Kasumi-1 (cell line): Measurements from ENCODE around the gene DAB1.

ENCODE experiments used
- DNase-seq, 2 experiments: peaks; one replicate each; lab custom pipeline; 2025; lab: John Stamatoyannopoulos, UW

Gene DAB1

DNA sequence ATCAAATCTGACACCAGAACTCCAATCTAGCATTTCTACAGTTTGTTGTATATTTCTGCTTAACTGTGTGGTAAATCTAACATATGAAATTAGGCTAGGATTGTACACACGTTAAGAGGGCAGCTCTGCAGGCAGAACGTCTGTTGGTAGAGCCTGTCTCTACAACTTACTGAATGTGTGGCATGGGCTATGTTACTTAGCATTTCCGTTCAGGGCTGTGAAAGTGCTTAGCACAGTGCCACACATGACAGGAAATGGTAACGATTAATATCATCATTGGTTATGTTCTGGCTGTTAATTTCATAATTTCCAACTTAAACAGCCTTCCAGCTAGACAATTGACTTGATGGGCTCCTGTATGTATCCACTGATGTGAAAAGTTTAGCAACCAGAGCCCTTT is 448.4 kb downstream of the DAB1 start:
- no peak for DNase-seq

DNA sequence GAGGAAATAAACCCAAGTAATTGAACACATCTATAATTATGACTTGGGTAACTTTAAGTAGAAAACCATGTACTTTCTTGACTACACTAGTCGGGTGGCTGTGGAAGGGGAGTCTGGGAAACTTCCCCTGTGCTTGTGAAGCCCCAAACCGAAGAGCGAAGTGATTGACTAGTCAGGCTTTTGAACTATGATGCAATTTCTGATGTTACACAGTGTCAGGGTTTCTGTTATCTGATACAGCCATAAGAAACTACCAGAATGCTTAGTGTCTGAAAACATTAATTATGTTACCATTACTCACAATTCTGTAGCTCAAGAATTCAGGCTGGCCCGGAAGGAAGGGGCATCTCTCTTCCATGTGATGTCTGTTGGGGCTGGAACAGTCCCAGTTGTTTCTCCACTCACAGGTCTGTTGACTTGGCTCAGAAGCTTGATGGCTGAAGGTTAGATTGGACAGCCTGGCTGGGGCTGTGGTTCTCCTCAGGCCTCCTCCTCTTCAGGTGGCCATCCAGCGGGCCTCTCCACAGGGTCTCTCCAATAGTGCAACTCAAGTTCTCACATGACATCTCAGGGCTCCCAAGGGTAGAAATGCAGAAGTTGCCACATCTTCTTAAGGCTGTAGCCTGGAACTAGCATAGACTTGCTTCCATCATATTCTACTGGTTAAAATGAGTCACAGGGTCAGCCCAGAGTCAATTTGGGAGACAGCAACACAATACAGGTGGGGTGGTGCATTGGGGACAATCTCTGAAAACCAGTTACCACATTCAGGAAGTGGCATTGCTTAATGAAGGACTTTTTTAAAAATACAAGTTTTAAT is 449.7 kb downstream of the DAB1 start:
- no peak for DNase-seq

DNA sequence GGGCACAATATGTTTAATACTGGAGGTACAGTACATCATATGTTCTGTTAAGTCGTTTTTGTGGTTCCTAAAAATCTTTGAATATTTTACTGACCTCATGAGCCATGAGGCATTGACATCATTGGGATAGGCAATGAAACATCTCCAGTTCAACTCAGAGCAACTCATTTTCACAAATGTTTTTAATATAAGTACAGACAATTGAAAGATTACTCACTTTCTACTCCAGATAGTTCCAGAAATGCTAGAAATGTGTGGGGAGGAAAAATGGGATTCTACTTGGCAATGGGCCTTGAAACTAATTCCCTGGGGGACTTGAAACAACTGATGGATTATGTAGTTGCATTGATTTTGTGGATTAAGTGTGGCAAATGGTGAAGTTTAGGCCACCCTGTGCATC is 450.9 kb downstream of the DAB1 start:
- no peak for DNase-seq

DNA sequence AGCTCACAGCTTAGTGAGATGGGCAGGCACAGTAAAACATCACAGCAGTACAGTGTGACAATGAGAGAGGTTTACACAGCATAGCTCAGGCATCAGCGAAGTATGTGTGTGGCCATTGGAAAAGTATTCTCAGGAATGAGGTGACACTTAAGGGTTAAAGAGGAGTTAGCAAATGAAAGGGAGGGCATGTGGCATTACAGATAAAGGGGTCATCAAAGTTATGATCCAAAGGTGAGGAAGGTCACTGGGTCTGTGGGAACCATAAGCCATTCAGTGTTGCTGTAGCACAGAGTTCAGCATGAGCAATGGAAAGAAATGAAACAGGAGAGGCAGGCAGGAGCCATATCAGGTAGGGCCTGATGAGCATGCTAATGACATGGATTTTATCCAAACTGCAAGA is 453.6 kb downstream of the DAB1 start:
- DNase-seq, result no peak

DNA sequence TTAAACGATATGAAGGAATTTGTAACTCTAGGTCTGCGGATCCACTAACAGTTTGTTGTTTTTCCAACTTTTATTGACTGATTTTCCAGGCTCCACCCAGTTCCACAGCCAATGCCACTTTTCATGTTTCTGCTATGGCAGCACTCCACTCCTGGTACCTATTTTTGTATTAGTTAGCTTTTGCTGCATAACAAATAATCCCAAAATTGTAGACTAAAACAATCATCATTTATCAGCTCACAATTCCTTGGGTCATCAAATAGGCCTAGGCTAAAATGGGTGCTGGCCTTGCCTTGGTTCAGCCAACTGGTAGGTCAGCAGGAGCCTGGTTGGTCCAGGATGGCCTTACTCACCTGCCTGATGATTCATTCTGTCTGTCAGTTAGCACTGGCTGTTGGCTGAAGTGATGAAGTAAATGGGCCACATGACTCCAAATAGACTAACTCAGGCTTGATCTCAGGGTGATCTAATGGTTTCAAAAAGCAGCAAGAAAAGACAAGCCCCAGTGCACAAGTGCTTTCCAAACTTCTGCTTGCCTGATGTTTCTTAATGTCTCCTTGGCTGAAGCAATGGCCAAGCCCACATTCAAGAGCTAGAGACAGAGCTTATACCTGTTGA is 454.9 kb downstream of the DAB1 start:
- DNase-seq, result no peak

DNA sequence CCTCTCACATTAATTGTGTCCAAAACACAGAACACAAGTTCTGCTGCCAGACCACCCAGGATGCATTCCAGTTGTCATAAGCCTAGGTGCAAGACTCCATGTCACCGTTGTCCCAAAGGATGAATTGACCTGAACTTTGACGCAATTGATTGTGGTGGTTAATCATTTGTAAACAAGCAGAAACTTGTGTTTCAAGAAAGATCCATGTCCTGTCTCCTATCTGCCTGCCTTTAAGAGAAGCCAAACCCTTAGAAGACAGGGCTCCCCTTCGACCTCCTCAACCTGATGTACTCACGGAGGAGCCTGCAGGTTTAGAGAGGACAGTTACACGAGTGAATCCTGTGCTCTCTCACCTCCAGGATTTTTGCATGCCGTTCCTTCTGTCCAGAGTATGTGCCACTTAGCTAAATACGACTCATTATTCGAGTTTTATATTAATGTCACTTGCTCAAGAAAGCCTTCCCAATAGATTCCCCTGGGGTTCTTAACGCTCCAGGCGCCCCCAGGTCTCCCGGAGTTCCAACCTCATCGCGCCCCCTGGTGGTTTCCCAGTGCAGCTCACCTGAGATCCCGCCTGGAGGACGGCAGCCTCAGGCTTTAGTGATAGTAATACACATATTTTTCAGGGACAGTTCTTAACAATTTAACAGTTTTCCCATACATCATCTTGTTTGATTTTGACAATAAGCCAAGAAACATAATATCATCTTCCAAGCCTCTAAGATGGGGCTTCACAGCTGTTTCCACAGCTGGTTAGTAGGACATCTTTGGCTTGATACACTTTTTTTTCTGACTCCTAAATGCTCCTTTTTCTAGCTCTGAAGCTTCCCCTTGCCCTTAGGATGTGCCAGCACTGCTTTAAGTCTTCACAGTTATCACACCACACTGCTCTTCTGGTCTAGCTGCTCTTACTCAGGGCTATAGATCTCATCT is 455.7 kb downstream of the DAB1 start:
- DNase-seq, result no peak

DNA sequence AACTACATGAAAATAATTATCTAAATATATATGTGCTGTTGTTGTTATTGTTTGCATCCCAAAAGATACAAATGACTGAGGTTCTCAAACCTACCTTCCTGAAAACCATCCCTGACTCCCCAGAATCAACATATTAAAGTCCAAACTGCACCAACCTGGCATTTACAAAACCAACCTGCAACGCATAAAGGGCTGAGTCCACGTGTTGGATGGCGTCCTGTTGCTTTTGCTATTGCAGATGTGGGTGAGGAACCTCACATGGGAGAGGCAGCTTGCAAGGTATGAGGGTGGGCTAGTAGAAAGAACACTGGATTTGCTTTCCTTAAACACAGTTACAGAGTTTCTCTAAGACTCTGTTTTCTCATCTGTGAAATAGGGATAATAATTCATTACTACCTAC is 456.5 kb downstream of the DAB1 start:
- DNase-seq, result no peak

DNA sequence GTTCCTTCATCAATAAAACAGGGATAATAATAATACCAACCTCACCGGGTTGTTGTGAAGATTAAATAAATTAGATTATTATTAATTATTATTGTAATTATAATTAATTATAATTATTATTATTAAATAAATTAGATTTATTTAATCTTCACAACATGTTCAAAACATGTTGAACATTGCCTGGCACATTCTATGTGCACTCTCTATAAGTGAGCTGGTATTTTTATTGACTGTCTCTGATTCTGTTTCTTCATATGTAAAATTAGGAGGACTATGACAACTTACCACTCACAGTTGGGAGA is 457.2 kb downstream of the DAB1 start:
- DNase-seq, result no peak

DNA sequence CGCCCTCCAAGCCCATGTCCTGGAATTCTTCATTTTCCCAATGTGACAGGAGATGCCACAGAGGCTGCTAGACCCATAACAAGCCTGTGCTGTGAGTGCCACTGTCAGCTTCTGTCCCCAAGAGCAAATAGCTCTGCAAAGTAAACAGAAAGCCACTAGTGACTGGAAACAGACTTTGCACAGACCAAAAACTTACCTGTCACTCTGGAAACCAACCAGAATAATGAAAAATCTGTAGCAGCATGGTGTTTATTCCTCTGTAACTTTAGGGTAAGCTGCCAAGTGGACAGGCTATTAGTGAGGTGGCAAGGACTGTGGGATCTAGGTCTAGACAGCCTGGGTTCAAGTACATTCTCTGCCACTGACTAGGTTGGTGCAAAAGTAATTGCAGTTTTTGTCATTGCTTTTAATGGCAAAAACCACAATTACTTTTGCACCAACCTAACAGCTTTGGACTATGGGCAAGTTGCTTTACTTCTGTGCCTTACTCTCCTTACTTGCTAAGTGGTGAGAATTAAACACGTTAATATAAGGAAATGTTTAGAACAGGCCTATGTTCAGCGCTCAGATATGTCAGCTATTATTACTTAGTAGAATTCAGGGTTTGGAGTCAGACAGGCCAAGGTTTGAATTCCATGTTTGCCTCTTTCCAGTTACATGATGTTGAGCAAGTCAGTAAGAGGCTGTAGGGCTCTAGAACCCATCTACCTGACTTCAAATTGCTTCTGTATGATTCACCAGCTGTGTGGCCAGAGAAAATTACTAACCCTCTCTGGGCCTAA is 457.8 kb downstream of the DAB1 start, which contains the start of gene C8B:
TSS of gene C8B (minus strand) at position 100 of the 782 bp plus-strand sequence. CDS start at position 33, 67 bp downstream.
- DNase-seq, result no peak

DNA sequence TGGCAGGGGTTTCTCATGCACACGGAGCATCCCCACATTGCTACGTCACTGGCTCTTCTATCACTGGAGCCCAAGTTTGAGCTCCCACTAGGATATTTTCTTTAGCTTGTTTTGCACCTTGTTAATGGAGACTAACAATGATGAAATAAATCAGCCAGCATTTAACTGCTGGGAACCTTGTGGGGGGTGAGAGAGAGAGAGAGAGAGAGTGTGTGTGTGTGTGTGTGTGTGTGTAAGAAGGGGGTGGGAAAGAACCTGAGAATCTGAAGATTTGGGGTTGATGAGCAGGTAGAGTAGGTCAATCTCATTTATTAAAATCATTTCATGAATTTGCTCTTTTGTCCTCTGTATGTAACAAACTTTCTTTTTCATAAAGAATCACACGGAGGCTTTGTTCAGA is 458.7 kb downstream of the DAB1 start:
- DNase-seq, result no peak

DNA sequence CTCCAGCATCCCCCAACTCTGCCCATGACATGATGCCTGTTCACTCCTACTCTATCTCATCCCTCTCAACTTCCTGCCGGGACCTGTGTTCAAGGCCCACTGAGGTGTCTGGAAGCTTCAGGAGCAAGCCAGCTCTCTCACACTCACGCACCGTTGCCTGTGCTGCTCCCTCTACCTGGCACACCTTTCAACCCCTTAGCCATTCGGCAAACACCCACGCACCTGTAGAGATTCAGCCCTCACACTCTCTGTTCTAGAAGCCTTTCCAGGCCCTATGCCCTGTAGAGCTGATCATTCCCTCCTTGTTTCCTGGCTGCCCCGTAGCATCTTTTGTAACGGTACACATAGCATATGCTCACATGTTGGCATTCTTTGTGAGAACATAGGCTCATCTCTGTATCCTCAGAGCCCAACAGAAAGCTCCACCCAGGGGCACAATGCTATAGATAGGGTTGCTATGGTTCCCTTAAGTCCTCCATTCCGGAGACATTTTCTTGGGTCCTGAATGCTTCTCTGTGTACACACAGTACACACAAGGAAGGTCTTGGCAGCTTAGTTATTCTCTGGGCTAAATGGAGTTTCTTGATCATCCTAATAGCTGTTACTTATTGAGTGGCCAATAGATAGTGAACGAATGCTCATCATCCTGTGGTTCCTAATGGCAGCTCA is 459.4 kb downstream of the DAB1 start:
- no peak for DNase-seq

DNA sequence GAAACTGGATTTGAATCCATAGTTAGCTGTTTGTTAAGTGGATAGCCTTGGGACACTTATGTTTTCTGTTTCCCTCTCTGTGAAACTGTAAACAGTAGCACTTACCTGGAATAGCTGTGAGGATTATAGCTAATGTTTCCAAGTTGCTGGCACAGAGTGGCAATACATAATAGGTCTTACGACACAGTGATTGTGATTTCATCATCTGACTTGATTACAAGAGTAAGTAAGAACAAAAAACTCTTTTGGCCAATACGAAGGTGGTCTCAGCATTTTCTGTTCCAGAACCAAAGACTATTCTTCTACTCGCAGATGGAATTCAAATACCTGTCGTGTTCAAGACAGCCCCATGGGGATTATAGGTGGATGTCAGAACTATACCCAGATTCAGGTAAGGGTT is 460.2 kb downstream of the DAB1 start:
- DNase-seq, result no peak

DNA sequence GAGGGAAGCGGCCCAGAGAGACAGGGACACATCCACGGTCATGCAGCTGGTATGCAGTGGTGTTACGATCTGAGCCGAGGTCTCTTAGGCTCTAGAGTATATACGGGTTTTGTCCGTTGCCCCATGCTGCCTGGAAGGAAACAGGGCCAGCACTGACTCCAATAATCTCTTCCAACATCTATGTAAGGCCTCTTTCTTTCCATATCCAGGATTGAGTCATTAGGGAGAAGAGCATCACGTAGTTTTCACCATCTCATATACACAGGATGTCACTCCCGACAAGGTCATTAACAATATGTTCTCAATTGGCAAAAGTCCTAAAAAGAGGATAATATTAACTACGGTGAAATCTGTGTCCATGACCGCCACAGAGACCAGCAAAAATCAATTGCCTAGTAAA is 462.4 kb downstream of the DAB1 start:
- no peak for DNase-seq

DNA sequence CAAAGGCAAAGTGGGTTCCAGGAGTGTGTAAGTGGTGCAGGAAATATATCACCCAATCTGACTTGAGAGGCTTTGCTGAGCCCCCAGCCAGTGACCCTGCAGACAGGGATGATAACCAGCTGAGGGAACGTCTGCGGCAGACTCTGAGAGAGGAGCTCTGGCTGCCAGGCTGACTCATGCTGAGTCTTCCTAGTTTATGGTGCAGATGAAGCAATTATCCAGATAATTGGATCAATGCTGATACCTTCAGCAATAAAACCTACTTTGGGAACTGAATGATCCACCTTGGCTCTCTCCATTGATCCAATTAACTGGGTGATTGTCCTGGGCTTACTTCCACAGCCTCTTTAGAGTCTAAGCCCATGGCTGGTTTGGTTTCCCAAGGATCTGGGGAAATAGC is 465.3 kb downstream of the DAB1 start:
- DNase-seq, result no peak

DNA sequence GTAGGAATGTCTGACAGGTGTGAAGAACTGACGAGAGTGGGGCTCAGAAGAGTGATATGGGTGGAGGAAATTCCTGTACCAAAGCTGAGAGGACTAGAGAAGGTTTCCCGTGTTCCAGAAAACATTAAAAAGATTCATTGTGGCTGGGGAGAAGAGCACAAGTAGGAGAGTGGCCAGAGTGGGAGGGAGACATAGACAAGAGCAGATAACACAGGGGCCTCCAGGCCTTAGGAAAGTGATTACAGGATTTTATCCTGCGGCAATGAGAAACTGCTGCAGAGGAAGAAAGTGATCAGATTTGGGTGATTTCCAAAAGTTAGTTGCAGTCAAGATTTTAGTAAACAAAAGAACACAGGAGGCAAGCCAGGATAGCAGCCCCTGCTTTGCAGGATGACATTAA is 465.9 kb downstream of the DAB1 start:
- DNase-seq, result no peak

DNA sequence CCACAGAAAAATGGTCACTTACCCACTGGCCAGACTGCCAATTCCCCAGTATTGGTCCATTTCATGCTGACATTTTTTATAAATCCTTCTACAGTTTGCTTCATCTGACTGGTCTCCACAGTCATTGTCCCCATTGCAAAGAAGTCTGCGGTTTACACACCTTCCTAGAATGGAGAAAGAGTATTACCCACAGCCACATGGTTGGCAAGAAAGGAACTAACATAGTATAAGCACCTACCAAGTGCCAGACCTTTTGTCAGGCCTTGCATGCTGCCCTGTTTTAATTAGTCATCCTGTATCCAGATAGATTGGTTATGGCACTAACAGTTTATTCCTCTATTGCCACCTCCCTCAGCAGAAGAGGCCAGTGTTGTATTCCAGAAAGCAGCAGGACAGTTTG is 469.2 kb downstream of the DAB1 start:
- no peak for DNase-seq

DNA sequence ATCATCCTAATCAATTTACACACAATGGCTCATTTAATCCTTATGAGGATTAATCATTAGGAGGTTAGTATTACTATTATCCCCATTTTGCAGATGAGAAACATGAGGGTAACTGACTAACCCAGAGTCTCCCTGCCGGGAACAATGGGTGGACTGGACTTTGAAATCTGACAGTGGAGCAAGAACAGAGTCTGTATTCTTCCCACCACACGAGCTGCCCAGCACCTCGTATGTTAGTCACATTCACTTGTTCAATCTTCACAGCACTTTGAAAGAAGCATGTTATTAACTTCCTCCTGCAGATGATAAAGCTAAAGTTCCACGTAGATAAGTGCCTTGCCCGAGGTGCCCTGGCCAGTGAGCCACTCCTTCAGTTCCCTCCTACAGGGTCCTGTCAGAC is 470.5 kb downstream of the DAB1 start:
- DNase-seq, result no peak

DNA sequence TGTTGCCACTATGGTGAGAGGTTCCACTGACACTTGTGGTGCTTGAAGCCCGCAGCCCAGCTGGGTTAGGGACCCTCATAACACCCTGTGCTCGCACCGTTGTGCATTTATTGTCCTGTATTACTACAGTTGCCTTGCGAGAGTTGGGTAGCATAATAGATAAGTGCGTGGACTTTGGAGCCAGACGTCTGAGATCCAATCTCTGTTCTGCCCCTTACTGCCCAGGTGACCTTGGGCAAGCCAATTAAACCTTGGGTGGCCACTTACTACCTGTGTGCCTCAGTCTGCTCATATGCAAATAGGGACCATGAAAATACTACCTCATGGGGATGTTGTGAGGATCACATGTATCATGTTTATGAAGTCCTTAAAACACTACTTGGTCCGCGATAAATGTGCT is 471.4 kb downstream of the DAB1 start:
- no peak for DNase-seq

DNA sequence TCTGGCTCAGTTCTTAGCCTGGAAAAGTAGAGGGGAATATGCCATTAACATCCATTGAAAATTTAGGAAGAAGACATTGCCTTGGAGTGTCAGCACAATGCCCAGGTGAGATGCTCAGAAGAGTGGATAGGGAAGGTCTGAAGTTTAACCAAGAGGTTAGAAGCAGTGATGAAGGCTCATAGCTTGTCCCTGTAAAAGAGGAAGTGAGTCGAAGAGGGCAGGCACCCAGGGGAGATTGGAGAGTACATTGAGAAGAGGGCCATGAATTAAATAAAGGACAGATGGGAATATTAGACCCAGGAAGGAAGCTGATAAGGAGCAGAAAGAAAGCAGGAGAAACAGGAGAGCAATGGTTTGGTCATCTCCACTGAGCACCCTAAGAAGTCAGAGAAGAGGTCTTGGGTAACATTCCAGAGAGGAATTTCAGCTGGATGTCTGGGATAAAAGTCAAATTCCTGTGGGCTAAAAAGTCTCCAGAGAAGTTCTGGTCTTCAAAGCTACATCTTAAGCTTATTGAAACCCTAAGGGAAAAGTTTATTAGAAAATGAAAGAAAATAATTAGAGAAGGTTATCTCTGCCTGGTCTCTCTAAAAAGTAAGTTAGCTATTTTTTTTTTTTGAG is 475.3 kb downstream of the DAB1 start:
- no peak for DNase-seq
